ENCODE measurements around the gene CDKN1B. TPM values are rescaled to one million over a fixed set of nuclear protein-coding genes. Genes with fewer than 3 reads are reported as not detected.

Gene CDKN1B

Small RNAs within 50 kb of the gene (small RNA-seq; reads per million reads assigned to genes)
- not detected for gene MIR613 (ENCODE audit: low read depth)
